HG03196 (cell line): Measurements from ENCODE around the gene TRAK1.

Experiments
- ATAC-seq: cut with Tn5 transposase; IDR thresholded peaks from one replicate; pipeline ENCODE4 v1.9.1; 2021; ENCODE audit not compliant: unreplicated experiment

TRAK1 gene

DNA sequence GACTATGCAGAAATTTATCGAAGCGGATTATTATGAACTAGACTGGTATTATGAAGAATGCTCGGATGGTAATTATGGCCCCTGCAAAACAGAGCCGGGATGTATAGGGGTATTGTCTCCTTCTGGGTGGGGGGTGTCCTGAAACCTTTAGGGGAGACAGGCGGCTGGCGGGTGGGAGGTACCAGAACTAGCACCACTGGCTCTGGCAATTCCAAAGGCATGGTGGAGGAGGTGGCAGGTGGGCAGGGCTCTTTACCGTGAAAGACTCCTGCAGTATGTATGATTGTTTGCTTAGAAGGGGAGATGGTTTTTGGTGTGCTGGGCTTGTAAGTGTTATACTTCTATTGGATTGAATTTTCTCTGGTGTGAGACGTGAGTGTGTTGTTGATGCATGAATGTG is 58.4 kb downstream of the TRAK1 start:
- ATAC-seq, result no peak

DNA sequence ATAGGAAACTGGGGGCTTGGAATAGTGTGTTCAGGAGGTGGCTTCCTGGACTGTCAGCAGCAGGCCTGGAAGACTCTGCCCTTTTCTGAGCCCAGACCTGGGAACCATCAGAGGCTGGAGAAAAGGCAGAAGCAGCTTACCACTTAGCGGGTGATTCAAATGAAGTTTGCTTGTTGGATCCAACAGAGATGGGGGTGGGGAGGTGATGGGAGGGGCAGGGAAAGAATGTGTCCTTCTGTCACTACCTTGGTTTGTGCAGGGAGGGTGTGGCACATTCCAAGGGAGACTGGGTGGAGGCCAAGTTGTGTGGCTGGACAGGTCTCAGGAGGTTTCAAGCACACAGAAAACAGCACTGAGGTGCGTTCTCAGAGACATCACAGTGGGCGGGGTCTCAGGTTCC is 58.8 kb downstream of the TRAK1 start:
- no peak for ATAC-seq

DNA sequence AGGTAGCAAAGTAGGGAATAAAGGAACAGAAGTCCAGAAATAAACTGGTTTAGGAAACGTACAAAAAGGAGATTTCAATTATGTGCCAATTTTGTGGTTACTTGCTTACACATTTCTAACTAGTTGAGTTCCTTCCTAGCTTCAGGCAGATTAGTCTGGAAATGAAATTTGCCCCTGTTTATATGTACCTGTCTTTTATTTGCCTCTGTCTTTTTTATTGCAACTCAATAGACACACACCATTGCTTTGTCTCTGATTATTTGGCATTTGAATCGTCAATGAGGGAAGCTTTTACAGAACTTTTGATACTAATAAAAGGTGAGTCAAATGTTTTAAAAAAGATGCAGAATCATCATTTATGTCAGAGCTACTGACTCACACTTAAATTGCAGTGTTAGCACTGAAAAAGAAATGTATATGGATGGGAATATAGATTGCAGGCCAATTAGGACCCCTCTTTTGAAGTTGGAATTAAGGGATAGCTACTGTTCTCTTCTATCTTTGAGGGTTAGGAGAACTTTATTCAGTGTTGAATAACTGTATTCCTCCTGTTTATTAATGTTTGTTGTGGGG is 60.5 kb downstream of the TRAK1 start:
- no peak for ATAC-seq

DNA sequence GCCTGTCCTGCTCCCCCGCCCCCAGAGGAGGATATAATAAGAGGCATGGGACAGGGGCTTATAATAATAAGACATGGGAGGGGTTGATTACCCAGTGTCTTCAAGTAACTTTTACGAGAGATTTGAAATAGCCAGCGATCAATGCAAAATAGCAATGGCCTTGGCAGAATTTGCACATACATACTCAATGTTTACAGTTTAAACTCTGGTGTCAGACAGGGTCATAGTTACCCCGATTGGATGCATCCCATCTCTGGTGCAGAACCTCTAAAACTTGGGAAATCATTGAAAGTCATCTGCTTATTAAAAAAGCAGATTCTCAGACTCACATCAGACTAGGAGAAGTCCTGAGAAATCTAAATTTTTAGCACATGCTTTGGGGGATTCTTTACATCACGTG is 61.0 kb downstream of the TRAK1 start:
- no peak for ATAC-seq

DNA sequence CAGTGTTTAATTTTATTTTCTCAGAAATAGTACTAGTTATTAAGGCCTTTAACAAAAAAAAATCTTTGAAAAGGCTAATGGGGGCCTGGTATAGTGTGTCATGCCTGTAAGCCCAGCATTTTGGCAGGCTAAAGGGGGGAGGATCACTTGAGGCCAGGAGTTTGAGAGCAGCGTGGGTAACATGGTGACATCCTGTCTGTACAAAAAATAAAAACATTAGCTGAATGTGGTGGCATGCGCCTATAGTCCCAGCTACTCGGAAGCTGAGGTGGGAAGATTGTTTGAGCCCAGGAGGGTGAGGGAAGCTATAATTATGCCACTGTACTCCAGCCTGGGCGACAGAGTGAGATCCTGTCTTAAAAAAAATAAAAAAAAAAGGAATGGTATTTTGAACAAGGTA is 61.9 kb downstream of the TRAK1 start:
- ATAC-seq, result no peak

DNA sequence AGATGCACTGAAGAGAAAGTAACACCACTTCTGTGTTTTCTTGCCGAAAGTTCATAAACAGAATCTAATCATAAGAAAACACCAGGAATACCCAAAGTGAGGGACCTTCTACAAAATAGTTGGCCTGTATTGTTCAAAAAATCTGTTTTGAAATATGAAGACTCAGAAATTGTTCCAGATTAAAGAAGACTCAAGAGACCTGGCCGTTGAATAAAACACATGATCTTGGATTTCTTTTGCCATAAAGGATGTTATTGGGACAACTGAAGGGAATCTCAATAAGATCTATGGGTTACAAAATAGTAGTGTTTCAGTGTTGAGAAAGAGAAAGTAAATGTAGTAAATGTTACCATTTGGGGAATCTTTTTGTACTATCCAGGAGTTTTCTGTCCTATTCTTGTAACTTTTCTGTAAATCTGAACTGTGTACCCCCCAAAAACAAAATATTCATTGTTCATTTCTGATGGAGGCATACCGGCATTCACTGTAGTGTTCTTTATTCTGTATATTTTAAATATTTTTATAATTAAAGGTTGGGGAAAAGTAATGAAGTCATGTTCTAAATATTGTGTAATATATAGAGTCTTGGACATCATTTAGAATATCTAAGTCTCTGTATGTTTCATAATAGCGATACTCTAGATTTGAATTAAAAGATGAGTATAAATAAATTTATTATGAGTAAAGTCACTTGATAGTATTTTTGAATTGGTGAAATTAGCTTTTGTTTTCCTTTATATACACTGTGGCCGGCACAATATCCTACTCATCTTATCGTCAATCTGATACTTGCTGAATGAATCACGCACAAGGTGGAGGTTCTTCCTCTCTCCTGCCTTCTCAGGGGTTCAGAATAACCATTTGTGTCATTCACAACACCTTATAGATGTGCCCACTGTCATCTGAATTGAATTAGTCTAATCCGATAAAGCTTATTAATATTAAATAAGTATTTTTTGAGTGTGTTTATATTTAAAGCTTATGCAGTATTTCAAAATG is 66.7 kb downstream of the TRAK1 start:
- no peak for ATAC-seq

DNA sequence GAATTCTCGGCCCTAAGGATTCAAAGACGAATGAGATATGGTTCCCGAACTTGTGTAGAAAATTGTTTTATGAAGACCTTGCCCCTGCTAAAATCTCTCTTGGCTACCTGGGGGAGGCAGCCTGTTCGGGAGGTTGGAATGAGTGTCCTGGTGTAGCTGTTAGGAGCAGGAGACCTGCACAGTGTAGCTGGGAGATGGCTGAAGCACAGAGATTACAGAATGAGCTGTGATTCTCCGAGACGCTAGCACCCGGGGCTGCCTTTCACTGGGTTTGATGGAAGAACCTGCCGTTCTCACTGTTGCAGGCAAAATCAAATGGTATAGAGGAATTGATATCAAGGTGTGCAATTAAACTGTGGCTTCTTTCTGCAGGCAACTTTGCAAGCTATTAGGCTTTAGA is 68.0 kb downstream of the TRAK1 start:
- ATAC-seq, result no peak

DNA sequence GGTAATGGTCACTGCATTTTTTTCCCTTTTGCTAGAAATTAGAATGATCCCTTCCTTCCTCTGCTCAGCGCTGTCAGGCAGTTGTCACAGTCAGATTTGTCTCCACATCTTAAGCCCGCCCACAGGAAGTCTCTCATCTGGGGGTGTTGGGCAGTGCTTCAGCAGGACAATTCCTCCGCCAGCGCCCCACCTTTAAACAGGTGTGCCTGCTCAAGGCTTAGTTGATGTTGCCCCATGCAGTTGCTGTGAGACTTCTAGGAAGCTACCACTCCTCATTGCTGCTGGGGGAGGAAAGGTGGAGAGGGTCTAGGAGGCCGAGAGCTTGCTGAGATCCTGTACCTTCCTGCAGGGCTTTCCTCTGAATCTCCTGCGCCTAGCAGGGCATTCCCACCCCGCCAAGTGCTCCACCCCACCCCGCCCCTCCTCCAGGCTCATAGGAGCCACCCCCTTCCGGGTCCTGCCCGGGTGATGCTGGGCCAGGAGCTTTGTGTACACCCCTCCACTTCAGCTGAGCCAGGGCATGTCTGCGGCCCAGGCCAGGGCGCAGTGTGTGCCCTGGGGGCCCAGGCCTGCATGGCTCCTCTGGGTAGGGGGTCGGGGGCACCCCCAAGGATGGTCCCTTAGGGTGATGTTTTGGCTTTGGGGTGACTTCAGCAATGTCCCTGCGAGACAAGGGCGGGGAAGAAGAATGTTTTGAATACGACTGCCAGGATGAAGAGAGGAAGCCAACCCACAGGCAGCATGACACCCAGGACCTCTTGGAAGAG is 68.7 kb downstream of the TRAK1 start:
- peak; percentile 65 for ATAC-seq

DNA sequence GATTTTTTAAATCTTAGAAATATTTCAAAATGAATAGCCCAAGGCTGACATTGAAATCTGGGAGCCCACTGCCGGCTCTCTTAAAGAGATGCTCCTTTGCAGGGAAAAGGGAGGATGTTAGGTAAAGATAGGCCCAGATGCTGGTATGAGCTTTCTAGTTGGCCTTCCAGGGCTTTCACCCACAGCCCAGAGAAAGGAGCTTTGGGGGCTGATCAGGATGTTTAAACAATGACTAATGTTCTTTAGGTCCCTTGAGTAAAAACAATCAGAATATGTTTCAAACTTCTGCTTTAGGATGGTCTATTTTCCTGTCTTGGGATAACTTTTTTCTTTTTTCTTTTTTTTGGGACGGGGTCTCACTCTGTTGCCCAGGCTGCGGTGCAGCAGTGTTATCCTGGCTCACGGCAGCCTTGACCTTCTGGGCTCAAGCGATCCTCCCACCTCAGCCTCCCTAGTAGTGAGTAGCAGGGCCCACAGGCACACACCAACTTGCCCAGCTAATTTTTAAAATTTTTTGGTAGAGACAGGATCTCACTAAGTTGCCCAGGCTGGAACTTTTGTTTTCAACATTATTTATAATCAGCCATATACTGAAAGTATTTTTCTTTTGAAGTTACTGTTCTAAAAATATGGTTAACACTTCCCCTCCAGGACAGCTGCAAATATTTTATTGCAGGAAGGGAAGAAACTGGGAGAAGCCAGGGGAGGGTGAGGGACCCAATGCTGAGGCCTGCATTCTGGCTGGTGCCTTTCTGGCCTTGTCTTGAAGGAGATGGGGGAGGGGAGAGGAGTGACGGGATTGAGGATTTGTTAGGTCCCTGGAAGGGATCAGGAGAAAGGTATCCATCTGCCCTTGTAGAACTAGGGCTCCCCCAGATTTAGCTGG is 70.1 kb downstream of the TRAK1 start:
- ATAC-seq, result no peak

DNA sequence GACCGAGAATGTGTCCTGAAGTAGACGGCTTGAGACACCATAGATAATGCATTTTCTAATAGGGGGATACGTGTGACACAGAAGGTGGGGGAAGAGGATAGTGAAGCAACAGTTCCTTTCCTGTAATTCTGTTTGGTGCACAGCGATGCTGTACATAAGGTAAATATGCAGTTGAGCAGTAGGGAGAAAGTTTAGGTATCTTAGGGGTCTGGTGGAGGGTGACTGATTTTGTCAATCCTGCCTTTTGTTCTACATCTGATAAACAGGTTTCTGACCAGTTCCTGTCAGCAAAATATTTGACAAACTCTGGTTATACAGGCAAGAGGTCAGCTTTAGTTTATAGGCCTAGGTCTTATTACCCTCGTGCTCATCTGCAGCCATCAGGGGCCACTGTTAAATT is 71.3 kb downstream of the TRAK1 start:
- no peak for ATAC-seq

DNA sequence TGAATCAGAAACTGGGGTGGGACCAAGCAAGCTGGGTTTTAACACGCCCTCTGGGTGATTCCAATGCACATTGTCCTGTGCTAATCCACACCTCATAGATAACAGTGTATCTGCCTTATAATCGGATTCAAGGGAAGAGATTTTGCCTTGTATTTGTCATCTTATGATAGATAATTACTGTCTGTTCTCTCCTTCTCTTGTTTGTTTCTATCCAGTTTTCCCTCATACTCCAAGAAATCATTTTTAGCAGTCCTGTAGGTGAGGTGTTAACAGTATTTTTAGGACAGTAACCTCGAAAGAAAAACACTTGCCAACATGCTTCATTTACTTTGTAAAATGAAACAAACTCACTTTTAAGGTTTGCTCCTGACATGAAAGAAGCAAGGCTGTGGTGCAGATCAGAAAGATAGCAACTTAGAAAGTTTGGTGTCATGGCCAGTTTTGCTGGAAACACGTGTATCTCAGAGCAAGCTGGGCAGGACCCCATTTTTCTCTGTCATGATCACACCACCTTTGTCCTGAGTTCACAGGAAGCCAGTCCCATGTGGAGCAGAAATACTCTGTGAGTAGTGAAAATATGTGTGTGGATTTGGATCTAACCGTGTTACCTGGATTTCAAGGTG is 72.6 kb downstream of the TRAK1 start:
- no peak for ATAC-seq

DNA sequence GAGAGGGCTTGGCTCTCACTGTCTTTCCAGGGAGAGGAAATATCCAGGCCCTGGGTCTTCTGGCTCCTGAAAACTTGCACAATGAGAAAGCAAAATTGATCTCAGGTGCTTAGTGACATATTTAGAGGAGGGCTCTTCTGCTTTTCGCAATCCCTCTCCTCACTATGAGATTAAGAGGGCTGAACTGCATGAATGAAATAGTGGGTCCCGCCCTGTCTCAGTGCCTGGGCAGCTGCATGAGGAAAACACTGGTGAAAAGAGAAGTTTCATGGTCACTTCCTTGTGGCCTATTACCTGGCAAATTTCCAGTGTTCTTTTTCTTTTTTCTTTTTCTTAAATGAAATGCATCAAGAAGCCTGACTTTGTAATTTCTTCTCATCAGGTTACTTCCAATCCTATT is 73.5 kb downstream of the TRAK1 start:
- no peak for ATAC-seq

DNA sequence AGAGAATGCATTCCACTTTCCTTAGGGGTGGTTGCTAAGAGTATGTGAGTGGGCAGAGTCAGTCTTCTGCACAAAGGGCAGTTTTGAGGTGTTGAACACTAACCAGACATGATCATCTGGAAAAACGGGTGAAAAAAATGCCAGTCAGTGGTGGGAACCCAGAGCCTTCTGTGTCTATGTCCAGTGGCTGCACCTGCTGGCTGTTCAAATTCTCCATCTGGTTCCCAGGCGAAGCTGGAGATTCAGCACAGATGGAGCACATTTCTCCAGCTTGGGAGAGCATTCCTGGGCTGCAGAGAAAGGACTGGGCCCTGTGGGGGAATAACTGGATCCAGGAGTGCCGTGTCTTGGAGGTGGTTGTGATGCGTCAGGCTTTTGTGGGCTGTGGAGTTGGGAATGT is 74.1 kb downstream of the TRAK1 start:
- no peak for ATAC-seq

DNA sequence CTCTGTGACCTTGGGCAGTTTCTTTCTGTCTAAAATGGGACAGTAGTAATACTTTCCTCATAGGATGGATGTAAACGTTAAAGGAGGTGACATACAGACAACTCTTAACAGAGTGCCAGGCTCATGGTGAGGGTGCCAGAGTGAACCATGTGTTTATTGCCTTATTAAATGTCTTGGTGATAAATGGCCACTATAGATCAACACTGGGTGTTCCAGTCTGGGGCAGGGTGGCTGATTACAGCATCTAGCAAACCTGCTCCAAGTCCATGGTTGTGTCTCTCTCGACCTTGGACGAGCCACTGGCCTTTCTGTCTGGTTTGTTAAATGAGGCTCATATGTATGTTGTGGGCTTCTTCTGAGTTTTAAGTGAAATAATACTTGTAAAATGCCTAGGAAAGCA is 75.1 kb downstream of the TRAK1 start:
- no peak for ATAC-seq

DNA sequence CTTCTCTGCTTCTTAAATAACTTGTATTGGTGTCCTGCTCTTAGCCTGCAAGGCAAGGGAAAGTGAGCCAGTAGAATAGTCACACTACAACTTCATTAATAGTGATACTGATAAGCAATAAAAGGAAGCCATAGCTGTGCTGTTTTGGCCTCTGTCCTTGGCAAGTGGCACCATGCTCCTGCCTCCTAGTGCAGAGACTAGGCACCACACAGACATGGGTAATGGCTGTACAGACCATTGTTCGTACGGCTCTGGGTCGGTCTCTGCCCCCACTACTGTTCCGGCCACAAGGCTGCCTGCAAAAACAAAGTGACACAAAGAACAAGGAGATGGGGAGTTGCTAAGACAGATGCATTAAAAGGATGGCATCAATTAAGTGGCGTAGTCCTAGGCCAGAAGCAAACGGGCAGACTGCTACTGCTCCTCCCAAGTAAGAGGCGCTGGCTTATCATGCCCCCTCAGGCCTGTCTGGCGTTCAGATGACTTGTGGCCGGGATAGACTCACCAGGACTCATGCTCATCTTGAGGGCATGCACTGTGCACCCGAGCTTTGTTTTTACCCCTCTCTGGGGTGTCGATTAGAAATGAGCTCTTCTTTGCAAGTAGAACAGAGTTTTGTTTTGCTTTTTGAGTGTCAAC is 75.6 kb downstream of the TRAK1 start:
- ATAC-seq, result no peak

DNA sequence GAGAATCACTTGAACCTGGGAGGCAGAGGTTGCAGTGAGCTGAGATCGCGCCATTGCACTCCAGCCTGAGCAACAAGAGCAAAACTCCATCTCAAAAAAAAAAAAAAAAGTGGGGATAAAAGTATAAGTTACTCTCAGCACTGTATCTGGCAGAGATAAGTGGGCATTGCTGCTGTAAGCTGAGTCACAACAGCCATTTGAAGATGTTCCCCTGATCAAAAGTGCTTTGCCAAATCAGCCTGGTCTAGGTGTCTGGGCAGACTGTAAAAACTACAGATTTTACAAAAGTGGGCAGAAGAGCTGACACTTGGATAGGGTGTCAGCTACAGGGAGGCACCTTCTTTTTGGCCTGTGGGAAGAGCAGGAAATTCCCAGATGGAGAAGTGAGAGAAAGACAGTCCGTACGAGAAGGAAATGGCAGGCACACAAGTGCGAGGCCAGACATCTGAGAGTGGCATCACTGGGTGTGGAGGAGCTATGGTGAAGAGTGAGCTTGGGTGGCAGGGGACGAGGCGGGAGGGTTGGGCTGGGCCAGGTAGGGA is 78.5 kb downstream of the TRAK1 start:
- ATAC-seq, result no peak

DNA sequence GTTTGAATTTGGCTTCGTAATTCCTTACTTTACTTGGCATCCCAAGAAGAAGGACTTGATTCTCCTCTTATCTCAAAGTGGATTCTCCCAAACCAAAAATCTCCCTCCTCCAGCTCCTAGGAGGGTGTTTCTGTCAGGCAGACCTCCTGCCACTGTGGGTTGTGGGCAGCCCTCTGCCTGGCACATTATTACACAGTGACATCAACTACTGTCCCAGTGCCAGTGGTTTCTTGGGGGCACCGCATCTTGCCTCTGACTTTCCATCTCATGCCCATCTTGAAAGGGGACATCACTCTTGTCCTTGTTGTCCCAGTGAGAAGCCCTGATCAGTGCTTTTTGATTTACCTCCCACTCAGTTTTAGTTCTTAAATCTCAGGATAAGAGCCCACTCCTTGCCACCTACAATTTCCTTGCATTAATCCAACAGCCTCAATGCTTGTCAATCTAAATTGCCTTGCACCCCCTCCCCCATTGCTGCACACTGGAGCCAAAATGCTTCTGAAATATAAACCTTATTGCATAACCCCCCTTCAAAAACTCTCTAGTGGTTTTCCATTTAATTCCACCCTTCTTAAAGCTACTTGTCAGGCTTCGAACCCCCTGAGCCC is 81.0 kb downstream of the TRAK1 start:
- no peak for ATAC-seq

DNA sequence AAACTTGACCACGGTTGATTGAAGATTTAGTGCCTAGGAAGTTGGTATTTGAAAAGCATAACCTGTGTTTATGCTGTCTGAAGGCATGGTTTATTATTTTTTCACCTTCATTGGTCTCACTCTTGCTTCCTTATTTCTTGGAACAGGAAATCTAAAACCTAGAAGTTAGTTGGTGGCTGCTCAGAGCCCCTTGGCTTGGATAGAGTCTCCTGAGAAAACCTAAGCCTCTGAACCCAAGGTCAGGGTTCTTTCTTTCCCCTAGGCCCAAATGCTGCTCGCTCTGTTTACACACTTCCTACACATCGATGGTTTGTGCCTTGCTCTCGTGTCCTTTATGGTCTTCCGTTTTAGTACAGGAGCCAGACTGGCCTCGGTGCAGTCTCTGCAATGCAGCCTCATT is 82.2 kb downstream of the TRAK1 start:
- no peak for ATAC-seq

DNA sequence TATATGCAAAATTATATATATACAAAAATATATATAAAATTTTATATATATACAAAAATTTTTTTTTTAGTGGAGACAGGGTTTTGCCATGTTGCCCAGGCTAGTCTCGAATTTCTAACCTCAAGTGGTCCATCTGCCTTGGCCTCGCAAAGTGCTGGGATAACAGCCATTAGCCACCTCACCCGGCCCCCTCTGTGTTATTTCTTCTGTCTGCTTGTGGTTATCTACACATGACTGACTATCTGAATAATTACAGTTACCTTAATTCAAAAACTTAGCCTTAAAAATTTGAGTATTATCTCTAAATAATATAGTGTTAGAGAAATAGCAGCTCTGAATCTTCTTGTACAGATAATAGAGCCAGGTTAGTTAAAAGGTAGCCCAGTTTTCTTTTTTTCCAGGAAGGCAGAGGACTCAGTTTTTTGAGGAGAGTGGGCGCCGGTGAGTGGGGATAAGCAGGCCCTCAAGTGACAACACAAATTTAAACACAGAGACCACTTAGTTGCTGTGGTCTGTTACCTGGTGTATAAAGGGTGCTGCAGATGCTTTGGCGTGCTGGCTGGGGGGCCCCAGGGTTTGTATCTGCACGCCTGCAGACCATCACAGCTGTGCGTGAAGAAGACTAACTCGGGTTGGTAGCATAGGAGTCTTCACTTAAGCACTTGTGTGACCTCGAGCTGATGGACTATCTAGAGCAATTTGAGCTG is 83.7 kb downstream of the TRAK1 start:
- ATAC-seq, result no peak
